Keratinocyte (primary cell): ENCODE data around the gene THRAP3. TPM values are rescaled to one million over a fixed set of nuclear protein-coding genes. Genes with fewer than 3 reads are reported as not detected.

Experiments used
- DNase-seq: peaks from one replicate; pipeline ENCODE4 v3.0.0-alpha.2; 2011; ENCODE audit warnings: low read depth, missing footprints, low spot score
- FAIRE-seq: peaks from 2 replicates; lab custom pipeline; 2011; peaks lifted over from hg19 to GRCh38; lab: Jason Lieb, UNC
- H2AFZ ChIP-seq: 2 replicates; pipeline ENCODE4 v1.6.0; 2012; ENCODE audit warnings: low read length, control low read depth, inconsistent platforms; ENCODE audit not compliant: control insufficient read depth
- H3K27ac ChIP-seq: 2 replicates; pipeline ENCODE4 v1.5.1; 2011; ENCODE audit warnings: low read length; ENCODE audit not compliant: control insufficient read depth, insufficient read depth
- H3K27me3 ChIP-seq: 3 replicates; pipeline ENCODE4 v1.6.0; 2011; ENCODE audit warnings: low read length; ENCODE audit not compliant: control insufficient read depth, insufficient read depth; ENCODE audit errors: extremely low read depth
- H3K36me3 ChIP-seq, 2 experiments: 2 replicates in 1 of 2; 3 replicates in 1 of 2; pipeline ENCODE4 v1.5.1; 2011; ENCODE audit warnings: low read length in 2 of 2, mild to moderate bottlenecking in 1 of 2; ENCODE audit not compliant: control insufficient read depth in 2 of 2, insufficient read depth in 2 of 2; ENCODE audit errors: extremely low read depth in 1 of 2
- H3K4me1 ChIP-seq: 3 replicates; pipeline ENCODE4 v1.5.1; 2011; ENCODE audit warnings: low read length; ENCODE audit not compliant: control insufficient read depth, insufficient read depth; ENCODE audit errors: extremely low read depth
- H3K4me2 ChIP-seq: 3 replicates; pipeline ENCODE4 v1.6.0; 2011; ENCODE audit warnings: low read depth, low read length; ENCODE audit not compliant: control insufficient read depth, insufficient read depth; ENCODE audit errors: extremely low read depth
- H3K4me3 ChIP-seq, 3 experiments: fragments of 200-600 bp in 1 of 3; sonication (generic) in 1 of 3; 2 replicates in 2 of 3; 3 replicates in 1 of 3; pipeline ENCODE4 v1.5.1; 2011 to 2016; ENCODE audit warnings: low read length in 3 of 3, mild to moderate bottlenecking in 3 of 3, control low read depth in 2 of 3, inconsistent platforms in 1 of 3, low read depth in 1 of 3, mixed read lengths in 1 of 3, mixed run types in 1 of 3, moderate library complexity in 1 of 3; ENCODE audit not compliant: control insufficient read depth in 2 of 3, insufficient read depth in 2 of 3; ENCODE audit errors: extremely low read depth in 1 of 3
- H3K79me2 ChIP-seq: 2 replicates; pipeline ENCODE4 v1.6.0; 2012; ENCODE audit warnings: low read length; ENCODE audit not compliant: control insufficient read depth, insufficient read depth
- H3K9ac ChIP-seq: 3 replicates; pipeline ENCODE4 v1.6.0; 2011; ENCODE audit warnings: low read length; ENCODE audit not compliant: control insufficient read depth, insufficient read depth; ENCODE audit errors: extremely low read depth
- H3K9me1 ChIP-seq: 3 replicates; pipeline ENCODE4 v1.6.0; 2011; ENCODE audit warnings: low read length; ENCODE audit not compliant: control insufficient read depth, insufficient read depth; ENCODE audit errors: extremely low read depth
- H3K9me3 ChIP-seq: 2 replicates; pipeline ENCODE4 v1.5.1; 2012; ENCODE audit warnings: low read depth, low read length; ENCODE audit not compliant: control insufficient read depth
- H4K20me1 ChIP-seq: 3 replicates; pipeline ENCODE4 v1.6.0; 2011; ENCODE audit warnings: low read length; ENCODE audit not compliant: control insufficient read depth, insufficient read depth; ENCODE audit errors: extremely low read depth
- CTCF ChIP-seq, 3 experiments: IDR thresholded peaks in 1 of 3; conservative IDR thresholded peaks in 1 of 3; optimal IDR thresholded peaks in 1 of 3; 2 replicates in 2 of 3; 3 replicates in 1 of 3; pipeline versions ENCODE3 to v1.5.1; 2011; ENCODE audit warnings: low read length in 3 of 3, mild to moderate bottlenecking in 3 of 3, moderate library complexity in 2 of 3, control low read depth in 1 of 3, inconsistent platforms in 1 of 3; ENCODE audit not compliant: insufficient read depth in 2 of 3; ENCODE audit errors: extremely low read depth in 1 of 3
- EZH2 ChIP-seq: IDR thresholded peaks from one replicate; pipeline ENCODE4 v1.6.1; 2012; ENCODE audit warnings: inconsistent platforms, mild to moderate bottlenecking, low read length, moderate library complexity
- dilution Hi-C: fragments of 300-500 bp; cut with MboI; formaldehyde crosslinking; loops from one replicate; pipeline ENCODE4 v1.7.0; 2020; ENCODE audit warnings: low sequenced_read_pairs; ENCODE audit not compliant: extremely low pct_ligation_motif_present
- polyA plus RNA-seq, 5 experiments: library from polyadenylated mRNA; depleted of rRNA in 3 of 5; stranded (reverse) in 3 of 5; stranded (forward) in 1 of 5; unstranded in 1 of 5; fragments of >200 nt; gene quantifications; 1 replicate in 1 of 5; 2 replicates in 3 of 5; 3 replicates in 1 of 5; pipeline versions ENCODE4 v1.2.1 to v1.2.3, GENCODE V29; 2011 to 2012; ENCODE audit warnings: missing spikeins in 2 of 5, low read depth in 1 of 5, low replicate concordance in 1 of 5

Gene THRAP3
- polyA plus RNA-seq, 1 donor (not counting 4 experiments of a cell fraction or from before 2014, with no cell fraction given): 79.6 TPM

GRCh38 chr1:36301220-36301619 lies 77.0 kb downstream of the THRAP3 start:
- Histone ChIP-seq H3K4me2 (no peak overlapping the region), H4K20me1 (no peaks in the 10 kb centered on the region), H3K27ac (peak overlapping the region; percentile 92), H3K36me3 (peaks cover 21 to 56% of the 10 kb centered on the region in 2 experiments), H3K4me1 (peaks cover 29% of the 10 kb centered on the region), H3K9ac (peak overlapping the region; percentile 67), H3K9me1 (no peaks in the 10 kb centered on the region), H3K27me3 (no peaks in the 10 kb centered on the region), H2AFZ (no peak overlapping the region), H3K4me3 (no peak overlapping the region), H3K9me3 (no peaks in the 10 kb centered on the region), H3K79me2 (peaks cover 2% of the 10 kb centered on the region)
- DNase-seq (no peak), FAIRE-seq (no peak)
- dilution Hi-C loops: no loop called here
- TF ChIP-seq EZH2: no peak
- TF ChIP-seq CTCF (optimal IDR thresholded peaks at IDR 0.05 in 1 of 3, IDR thresholded peaks at IDR 0.05 in 1 of 3, conservative IDR thresholded peaks at IDR 0.05 in 1 of 3; ENCODE audit: extremely low read depth in 1 of 3, insufficient read depth in 2 of 3, low read length in 3 of 3): no peak

GRCh38 chr1:36303244-36303643 lies 79.0 kb downstream of the THRAP3 start:
- Histone ChIP-seq H3K9ac (peak overlapping the region; percentile 9), H3K27ac (no peak overlapping the region), H3K79me2 (peaks cover 10% of the 10 kb centered on the region), H4K20me1 (no peaks in the 10 kb centered on the region), H3K27me3 (no peaks in the 10 kb centered on the region), H2AFZ (no peak overlapping the region), H3K4me3 (no peak overlapping the region), H3K9me1 (no peaks in the 10 kb centered on the region), H3K4me2 (no peak overlapping the region), H3K4me1 (peaks cover 36% of the 10 kb centered on the region), H3K9me3 (no peaks in the 10 kb centered on the region), H3K36me3 (peaks cover 21 to 46% of the 10 kb centered on the region in 2 experiments)
- dilution Hi-C loops: no loop called here
- TF ChIP-seq CTCF (optimal IDR thresholded peaks at IDR 0.05 in 1 of 3, IDR thresholded peaks at IDR 0.05 in 1 of 3, conservative IDR thresholded peaks at IDR 0.05 in 1 of 3; ENCODE audit: extremely low read depth in 1 of 3, insufficient read depth in 2 of 3, low read length in 3 of 3): no peak
- no peak for TF ChIP-seq EZH2
- DNase-seq (no peak), FAIRE-seq (no peak)
